ENCODE results near the gene NOL4L.

NOL4L gene

GRCh38 chr20:32571566-32571965, 13.6 kb downstream of the NOL4L start:
- H3K27me3 ChIP-seq (ENCODE audit: low read length): no peaks in the 10 kb centered on the region
- no peaks in the 10 kb centered on the region for H3F3A ChIP-seq (ENCODE audit: insufficient read depth)
- TF ChIP-seq EZH2phosphoT487 (conservative IDR thresholded peaks at IDR 0.05; ENCODE audit: low read length): no peak
- TF ChIP-seq, protein P1, sequence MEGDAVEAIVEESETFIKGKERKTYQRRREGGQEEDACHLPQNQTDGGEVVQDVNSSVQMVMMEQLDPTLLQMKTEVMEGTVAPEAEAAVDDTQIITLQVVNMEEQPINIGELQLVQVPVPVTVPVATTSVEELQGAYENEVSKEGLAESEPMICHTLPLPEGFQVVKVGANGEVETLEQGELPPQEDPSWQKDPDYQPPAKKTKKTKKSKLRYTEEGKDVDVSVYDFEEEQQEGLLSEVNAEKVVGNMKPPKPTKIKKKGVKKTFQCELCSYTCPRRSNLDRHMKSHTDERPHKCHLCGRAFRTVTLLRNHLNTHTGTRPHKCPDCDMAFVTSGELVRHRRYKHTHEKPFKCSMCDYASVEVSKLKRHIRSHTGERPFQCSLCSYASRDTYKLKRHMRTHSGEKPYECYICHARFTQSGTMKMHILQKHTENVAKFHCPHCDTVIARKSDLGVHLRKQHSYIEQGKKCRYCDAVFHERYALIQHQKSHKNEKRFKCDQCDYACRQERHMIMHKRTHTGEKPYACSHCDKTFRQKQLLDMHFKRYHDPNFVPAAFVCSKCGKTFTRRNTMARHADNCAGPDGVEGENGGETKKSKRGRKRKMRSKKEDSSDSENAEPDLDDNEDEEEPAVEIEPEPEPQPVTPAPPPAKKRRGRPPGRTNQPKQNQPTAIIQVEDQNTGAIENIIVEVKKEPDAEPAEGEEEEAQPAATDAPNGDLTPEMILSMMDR (IDR thresholded peaks at IDR 0.05; ENCODE audit: insufficient read depth, low read length, poor library complexity, severe bottlenecking): no peak
- no peak overlapping the region for H2AFZ ChIP-seq (ENCODE audit: low read depth, low read length, severe bottlenecking)
- H3K4me3 ChIP-seq (ENCODE audit: insufficient read depth, low read length, poor library complexity, severe bottlenecking): no peak overlapping the region
- H3K27ac ChIP-seq (ENCODE audit: low read depth, low read length): no peak overlapping the region
- H3K9me2 ChIP-seq (replicated peaks; ENCODE audit: insufficient read depth, low read length): no peaks in the 10 kb centered on the region
- H3K36me3 ChIP-seq (ENCODE audit: low read length): no peaks in the 10 kb centered on the region
- H3K4me2 ChIP-seq (ENCODE audit: low read depth, low read length, poor library complexity, severe bottlenecking): no peak overlapping the region
- H3K79me2 ChIP-seq (ENCODE audit: insufficient read depth, low read length): no peaks in the 10 kb centered on the region
- no peak overlapping the region for H3K9ac ChIP-seq (ENCODE audit: low read length)
- no peaks in the 10 kb centered on the region for H4K20me1 ChIP-seq (ENCODE audit: low read depth, low read length)
- H3K9me3 ChIP-seq (ENCODE audit: insufficient read depth, low read length): no peaks in the 10 kb centered on the region

GRCh38 chr20:32570401-32571190, 14.5 kb downstream of the NOL4L start:
- no peak overlapping the region for H3K27ac ChIP-seq (ENCODE audit: low read depth, low read length)
- no peak for TF ChIP-seq EZH2phosphoT487 (conservative IDR thresholded peaks at IDR 0.05; ENCODE audit: low read length)
- no peak overlapping the region for H3K4me3 ChIP-seq (ENCODE audit: insufficient read depth, low read length, poor library complexity, severe bottlenecking)
- H3K36me3 ChIP-seq (ENCODE audit: low read length): no peaks in the 10 kb centered on the region
- no peaks in the 10 kb centered on the region for H3K79me2 ChIP-seq (ENCODE audit: insufficient read depth, low read length)
- no peaks in the 10 kb centered on the region for H3F3A ChIP-seq (ENCODE audit: insufficient read depth)
- no peaks in the 10 kb centered on the region for H3K9me3 ChIP-seq (ENCODE audit: insufficient read depth, low read length)
- H3K9me2 ChIP-seq (replicated peaks; ENCODE audit: insufficient read depth, low read length): no peaks in the 10 kb centered on the region
- H4K20me1 ChIP-seq (ENCODE audit: low read depth, low read length): no peaks in the 10 kb centered on the region
- no peak overlapping the region for H2AFZ ChIP-seq (ENCODE audit: low read depth, low read length, severe bottlenecking)
- H3K27me3 ChIP-seq (ENCODE audit: low read length): no peaks in the 10 kb centered on the region
- H3K4me2 ChIP-seq (ENCODE audit: low read depth, low read length, poor library complexity, severe bottlenecking): no peak overlapping the region
- no peak overlapping the region for H3K9ac ChIP-seq (ENCODE audit: low read length)

DNA sequence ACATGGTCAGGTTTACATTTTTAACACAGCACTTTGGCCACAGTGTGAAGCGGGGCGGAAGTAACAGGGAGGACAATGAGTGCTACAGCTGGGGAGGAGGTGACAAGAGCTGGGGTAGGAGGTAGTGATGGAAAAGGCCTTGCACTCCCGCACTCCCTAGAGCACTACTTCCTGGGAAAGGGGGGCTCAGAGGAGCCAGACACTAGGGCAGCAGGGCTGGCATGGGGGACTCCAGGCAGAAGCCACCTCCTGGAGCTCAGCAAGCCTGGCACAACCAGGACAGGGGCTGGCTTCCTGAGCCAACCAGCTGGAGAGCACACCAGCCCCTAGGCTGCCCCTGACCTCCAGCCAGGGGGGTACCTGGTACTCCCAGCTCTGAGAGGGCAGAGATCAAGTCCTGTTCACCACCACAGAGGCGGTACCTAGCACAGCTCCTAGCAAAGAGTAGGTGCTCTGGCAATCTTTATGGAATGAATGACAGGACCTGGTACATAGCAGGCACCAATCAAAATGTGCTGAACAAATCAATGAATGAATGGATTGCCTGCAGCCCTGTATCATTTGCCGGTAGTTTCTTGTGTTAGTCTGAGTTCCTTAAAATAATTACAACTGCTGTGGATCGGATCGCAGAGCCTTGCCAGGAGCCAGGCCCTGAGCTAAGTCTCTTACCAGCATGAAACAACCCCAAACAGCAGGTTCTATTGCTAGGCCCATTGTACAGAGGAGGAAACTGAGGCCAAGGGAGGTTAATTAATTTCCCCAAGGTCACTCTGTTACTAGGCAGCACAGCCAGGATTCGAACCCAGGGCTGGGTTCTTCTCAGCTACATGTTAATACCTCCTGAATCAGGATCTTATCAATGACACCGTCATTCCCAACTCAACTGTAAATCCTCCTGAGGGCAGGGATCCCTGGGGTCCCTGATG, 15.5 kb downstream of the NOL4L start:
- Histone ChIP-seq H3K4me3 (ENCODE audit: insufficient read depth, low read length, poor library complexity, severe bottlenecking) (no peak overlapping the region), H3F3A (ENCODE audit: insufficient read depth) (no peaks in the 10 kb centered on the region), H4K20me1 (ENCODE audit: low read depth, low read length) (no peaks in the 10 kb centered on the region), H3K27me3 (ENCODE audit: low read length) (no peaks in the 10 kb centered on the region), H3K27ac (ENCODE audit: low read depth, low read length) (no peak overlapping the region), H3K4me2 (ENCODE audit: low read depth, low read length, poor library complexity, severe bottlenecking) (no peak overlapping the region), H3K36me3 (ENCODE audit: low read length) (no peaks in the 10 kb centered on the region), H3K79me2 (ENCODE audit: insufficient read depth, low read length) (no peaks in the 10 kb centered on the region), H3K9ac (ENCODE audit: low read length) (no peak overlapping the region), H3K9me2 (replicated peaks; ENCODE audit: insufficient read depth, low read length) (no peaks in the 10 kb centered on the region), H3K9me3 (ENCODE audit: insufficient read depth, low read length) (no peaks in the 10 kb centered on the region), H2AFZ (ENCODE audit: low read depth, low read length, severe bottlenecking) (no peak overlapping the region)
- TF ChIP-seq, protein P1 (IDR thresholded peaks at IDR 0.05; ENCODE audit: insufficient read depth, low read length, poor library complexity, severe bottlenecking): no peak
- no peak for TF ChIP-seq EZH2phosphoT487 (conservative IDR thresholded peaks at IDR 0.05; ENCODE audit: low read length)
